ENCODE measurements around the gene DCTD.

The DCTD gene

GRCh38 chr4:182918791-182919302, 1.7 kb upstream of the DCTD start:
- Histone ChIP-seq H3K4me2 (ENCODE audit: low read length) (no peak overlapping the region), H3K79me2 (ENCODE audit: control insufficient read depth, insufficient read depth, low read length) (no peaks in the 10 kb centered on the region), H3K27ac (ENCODE audit: low read depth, low read length) (no peak overlapping the region), H3K27me3 (ENCODE audit: insufficient read depth, low read length, poor library complexity) (no peaks in the 10 kb centered on the region), H3K18ac (ENCODE audit: low read length) (no peak overlapping the region), H3K4me1 (ENCODE audit: control insufficient read depth, low read depth, low read length) (peaks cover 1% of the 10 kb centered on the region), H3K4ac (ENCODE audit: low read depth, low read length) (no peak overlapping the region), H4K5ac (ENCODE audit: low read length) (no peak overlapping the region), H3K56ac (ENCODE audit: low read length) (no peak overlapping the region), H3K79me1 (ENCODE audit: low read length) (no peaks in the 10 kb centered on the region), H3K9ac (ENCODE audit: low read length) (no peak overlapping the region), H2BK15ac (replicated peaks; ENCODE audit: low read depth) (no peak overlapping the region), H3K4me3 (ENCODE audit: low read length) (no peak overlapping the region), H3K36me3 (ENCODE audit: control insufficient read depth, insufficient read depth, low read length) (peaks cover 2% of the 10 kb centered on the region), H4K8ac (ENCODE audit: low read depth, low read length) (no peak overlapping the region), H2BK5ac (ENCODE audit: low read length) (no peak overlapping the region), H3K23ac (ENCODE audit: low read length) (no peak overlapping the region), H2BK120ac (ENCODE audit: low read depth, low read length) (no peak overlapping the region), H2AK5ac (ENCODE audit: low read length) (no peak overlapping the region)
- no peak for DNase-seq
- no CpG with 5 or more reads among the region's 7 CpGs for WGBS (ENCODE audit: extremely low coverage, insufficient coverage, low lambda C conversion rate)

GRCh38 chr4:182918044-182918607, 940 bp upstream of the DCTD start:
- Histone ChIP-seq H3K18ac (ENCODE audit: low read length) (no peak overlapping the region), H3K79me1 (ENCODE audit: low read length) (no peaks in the 10 kb centered on the region), H3K27ac (ENCODE audit: low read depth, low read length) (no peak overlapping the region), H2BK15ac (replicated peaks; ENCODE audit: low read depth) (no peak overlapping the region), H2BK5ac (ENCODE audit: low read length) (no peak overlapping the region), H3K27me3 (ENCODE audit: insufficient read depth, low read length, poor library complexity) (no peaks in the 10 kb centered on the region), H2AK5ac (ENCODE audit: low read length) (no peak overlapping the region), H3K36me3 (ENCODE audit: control insufficient read depth, insufficient read depth, low read length) (peaks cover 2% of the 10 kb centered on the region), H3K4me2 (ENCODE audit: low read length) (peak overlapping the region; percentile 19), H3K56ac (ENCODE audit: low read length) (peak overlapping the region; percentile 90), H3K4me1 (ENCODE audit: control insufficient read depth, low read depth, low read length) (peaks cover 1% of the 10 kb centered on the region), H4K5ac (ENCODE audit: low read length) (no peak overlapping the region), H3K9ac (ENCODE audit: low read length) (no peak overlapping the region), H3K4ac (ENCODE audit: low read depth, low read length) (no peak overlapping the region), H4K8ac (ENCODE audit: low read depth, low read length) (no peak overlapping the region), H3K4me3 (ENCODE audit: low read length) (no peak overlapping the region), H3K79me2 (ENCODE audit: control insufficient read depth, insufficient read depth, low read length) (no peaks in the 10 kb centered on the region), H3K23ac (ENCODE audit: low read length) (no peak overlapping the region), H2BK120ac (ENCODE audit: low read depth, low read length) (no peak overlapping the region)
- DNase-seq: no peak
- no CpG with 5 or more reads among the region's 12 CpGs for WGBS (ENCODE audit: extremely low coverage, insufficient coverage, low lambda C conversion rate)

- WGBS (ENCODE audit: extremely low coverage, insufficient coverage, low lambda C conversion rate): no CpG with 5 or more reads among the region's 38 CpGs
- peak overlapping the region; percentile 64 for H2BK5ac ChIP-seq (ENCODE audit: low read length)
- H2BK120ac ChIP-seq (ENCODE audit: low read depth, low read length): peak overlapping the region; percentile 55
- H3K18ac ChIP-seq (ENCODE audit: low read length): peak overlapping the region; percentile 97
- no peaks in the 10 kb centered on the region for H3K79me1 ChIP-seq (ENCODE audit: low read length)
- H3K27ac ChIP-seq (ENCODE audit: low read depth, low read length): peak overlapping the region; percentile 82
- peak; percentile 61 for DNase-seq
- peak overlapping the region; percentile 66 for H3K4me2 ChIP-seq (ENCODE audit: low read length)
- H3K36me3 ChIP-seq (ENCODE audit: control insufficient read depth, insufficient read depth, low read length): peaks cover 2% of the 10 kb centered on the region
- H3K56ac ChIP-seq (ENCODE audit: low read length): peak overlapping the region; percentile 95
- peaks cover 1% of the 10 kb centered on the region for H3K4me1 ChIP-seq (ENCODE audit: control insufficient read depth, low read depth, low read length)
- H2BK15ac ChIP-seq (replicated peaks; ENCODE audit: low read depth): no peak overlapping the region
- H4K5ac ChIP-seq (ENCODE audit: low read length): peak overlapping the region; percentile 73
- H3K27me3 ChIP-seq (ENCODE audit: insufficient read depth, low read length, poor library complexity): no peaks in the 10 kb centered on the region
- H3K4ac ChIP-seq (ENCODE audit: low read depth, low read length): peak overlapping the region; percentile 91
- peak overlapping the region; percentile 55 for H3K4me3 ChIP-seq (ENCODE audit: low read length)
- H3K79me2 ChIP-seq (ENCODE audit: control insufficient read depth, insufficient read depth, low read length): no peaks in the 10 kb centered on the region
- peak overlapping the region; percentile 87 for H3K9ac ChIP-seq (ENCODE audit: low read length)
- peak overlapping the region; percentile 82 for H2AK5ac ChIP-seq (ENCODE audit: low read length)
- no peak overlapping the region for H3K23ac ChIP-seq (ENCODE audit: low read length)
- peak overlapping the region; percentile 93 for H4K8ac ChIP-seq (ENCODE audit: low read depth, low read length)
Observed at GRCh38 chr4:182916483-182917181, 554 bp downstream of the DCTD start.

- Histone ChIP-seq H2BK15ac (replicated peaks; ENCODE audit: low read depth) (no peak overlapping the region), H3K4me3 (ENCODE audit: low read length) (no peak overlapping the region), H3K79me2 (ENCODE audit: control insufficient read depth, insufficient read depth, low read length) (no peaks in the 10 kb centered on the region), H3K79me1 (ENCODE audit: low read length) (no peaks in the 10 kb centered on the region), H3K27ac (ENCODE audit: low read depth, low read length) (no peak overlapping the region), H3K18ac (ENCODE audit: low read length) (no peak overlapping the region), H3K4ac (ENCODE audit: low read depth, low read length) (no peak overlapping the region), H2BK120ac (ENCODE audit: low read depth, low read length) (no peak overlapping the region), H3K4me1 (ENCODE audit: control insufficient read depth, low read depth, low read length) (peaks cover 1% of the 10 kb centered on the region), H3K4me2 (ENCODE audit: low read length) (no peak overlapping the region), H4K8ac (ENCODE audit: low read depth, low read length) (no peak overlapping the region), H4K5ac (ENCODE audit: low read length) (no peak overlapping the region), H3K56ac (ENCODE audit: low read length) (no peak overlapping the region), H2BK5ac (ENCODE audit: low read length) (no peak overlapping the region), H2AK5ac (ENCODE audit: low read length) (no peak overlapping the region), H3K23ac (ENCODE audit: low read length) (no peak overlapping the region), H3K27me3 (ENCODE audit: insufficient read depth, low read length, poor library complexity) (no peaks in the 10 kb centered on the region), H3K36me3 (ENCODE audit: control insufficient read depth, insufficient read depth, low read length) (peaks cover 2% of the 10 kb centered on the region), H3K9ac (ENCODE audit: low read length) (no peak overlapping the region)
- DNase-seq: no peak
- WGBS (ENCODE audit: extremely low coverage, insufficient coverage, low lambda C conversion rate): no CpG with 5 or more reads among the region's 5 CpGs
Observed at GRCh38 chr4:182914357-182914756, 2.8 kb downstream of the DCTD start.

GRCh38 chr4:182913621-182914020, 3.6 kb downstream of the DCTD start:
- no peaks in the 10 kb centered on the region for H3K79me1 ChIP-seq (ENCODE audit: low read length)
- H4K5ac ChIP-seq (ENCODE audit: low read length): no peak overlapping the region
- peaks cover 1% of the 10 kb centered on the region for H3K4me1 ChIP-seq (ENCODE audit: control insufficient read depth, low read depth, low read length)
- H2BK15ac ChIP-seq (replicated peaks; ENCODE audit: low read depth): no peak overlapping the region
- peaks cover 2% of the 10 kb centered on the region for H3K36me3 ChIP-seq (ENCODE audit: control insufficient read depth, insufficient read depth, low read length)
- no CpG with 5 or more reads among the region's 2 CpGs for WGBS (ENCODE audit: extremely low coverage, insufficient coverage, low lambda C conversion rate)
- no peak overlapping the region for H3K18ac ChIP-seq (ENCODE audit: low read length)
- H2AK5ac ChIP-seq (ENCODE audit: low read length): no peak overlapping the region
- H2BK5ac ChIP-seq (ENCODE audit: low read length): no peak overlapping the region
- H3K4ac ChIP-seq (ENCODE audit: low read depth, low read length): no peak overlapping the region
- H3K9ac ChIP-seq (ENCODE audit: low read length): no peak overlapping the region
- peak; percentile 80 for DNase-seq
- no peak overlapping the region for H4K8ac ChIP-seq (ENCODE audit: low read depth, low read length)
- H3K79me2 ChIP-seq (ENCODE audit: control insufficient read depth, insufficient read depth, low read length): no peaks in the 10 kb centered on the region
- no peak overlapping the region for H3K4me2 ChIP-seq (ENCODE audit: low read length)
- H2BK120ac ChIP-seq (ENCODE audit: low read depth, low read length): no peak overlapping the region
- no peak overlapping the region for H3K4me3 ChIP-seq (ENCODE audit: low read length)
- no peak overlapping the region for H3K27ac ChIP-seq (ENCODE audit: low read depth, low read length)
- H3K23ac ChIP-seq (ENCODE audit: low read length): no peak overlapping the region
- no peak overlapping the region for H3K56ac ChIP-seq (ENCODE audit: low read length)
- H3K27me3 ChIP-seq (ENCODE audit: insufficient read depth, low read length, poor library complexity): no peaks in the 10 kb centered on the region

Data from mesendoderm (in vitro differentiated cells).